Measurements from ENCODE around the gene KIF16B.
"Not testable (repeated sequence)": the region's sequence is repeated elsewhere in the genome, so short reads cannot be mapped to it uniquely, and the experiment has no call there.

The KIF16B gene

DNA sequence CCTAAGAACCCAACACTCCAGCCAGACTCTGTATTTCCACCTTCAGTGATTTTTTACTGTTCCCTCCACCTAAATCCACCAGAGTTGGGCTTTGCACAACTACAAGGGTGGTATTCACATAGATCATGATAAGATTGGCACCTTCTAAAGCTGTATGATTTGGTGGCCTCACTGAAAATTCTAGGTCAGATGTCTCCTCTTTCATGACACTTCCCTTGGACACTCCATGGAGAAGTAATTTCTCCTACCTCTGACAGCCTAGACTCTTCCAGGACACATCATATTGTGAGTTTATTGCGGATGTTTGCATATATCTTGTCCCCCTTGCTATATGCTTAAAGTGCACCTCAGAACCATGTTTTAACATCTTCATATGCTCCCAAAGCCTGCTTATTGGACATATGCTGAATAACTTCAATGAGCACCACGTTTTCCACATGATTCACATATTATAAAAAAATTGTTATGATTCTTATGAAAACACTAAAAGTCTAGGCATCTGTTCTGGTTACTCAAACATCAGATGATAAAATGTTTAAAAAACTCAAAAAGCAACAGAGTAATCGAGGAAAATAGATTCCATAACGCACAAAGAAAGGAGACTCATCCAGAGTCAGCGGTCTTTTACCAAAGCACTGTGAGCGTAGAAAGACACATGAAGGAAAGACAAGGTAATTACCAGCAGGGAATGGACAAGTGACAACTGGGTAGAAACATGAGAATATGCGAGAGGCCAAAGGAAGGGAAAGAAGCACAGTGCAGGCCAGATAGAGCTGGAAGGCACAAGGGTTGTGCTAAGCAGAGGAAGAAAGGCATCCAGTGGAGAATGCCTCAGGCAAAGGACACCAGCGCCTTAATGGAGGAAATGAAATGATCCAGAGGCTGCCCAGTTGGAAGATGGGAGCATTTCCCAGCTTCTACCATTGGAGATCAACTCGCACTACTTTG lies 46.5 kb downstream of the KIF16B start:
- DNase-seq (ENCODE audit: low read depth in 2 of 2) = no peak

DNA sequence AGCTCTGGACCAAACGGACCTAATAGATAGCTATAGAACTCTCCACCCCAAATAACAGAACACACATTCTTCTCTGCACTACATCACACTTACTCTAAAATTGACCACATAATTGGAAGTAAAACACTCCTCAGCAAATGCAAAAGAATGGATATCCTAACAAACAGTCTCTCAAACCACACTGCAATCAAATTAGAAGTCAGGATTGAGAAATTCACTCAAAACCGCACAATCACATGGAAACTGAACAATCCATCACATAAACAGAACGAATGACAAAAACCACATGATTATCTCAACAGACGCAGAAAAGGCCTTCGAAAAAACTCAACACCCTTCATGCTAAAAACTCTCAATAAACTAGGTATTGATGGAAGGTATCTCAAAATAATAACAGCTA lies 50.6 kb downstream of the KIF16B start:
- DNase-seq (ENCODE audit: low read depth in 2 of 2) = not testable (repeated sequence)

DNA sequence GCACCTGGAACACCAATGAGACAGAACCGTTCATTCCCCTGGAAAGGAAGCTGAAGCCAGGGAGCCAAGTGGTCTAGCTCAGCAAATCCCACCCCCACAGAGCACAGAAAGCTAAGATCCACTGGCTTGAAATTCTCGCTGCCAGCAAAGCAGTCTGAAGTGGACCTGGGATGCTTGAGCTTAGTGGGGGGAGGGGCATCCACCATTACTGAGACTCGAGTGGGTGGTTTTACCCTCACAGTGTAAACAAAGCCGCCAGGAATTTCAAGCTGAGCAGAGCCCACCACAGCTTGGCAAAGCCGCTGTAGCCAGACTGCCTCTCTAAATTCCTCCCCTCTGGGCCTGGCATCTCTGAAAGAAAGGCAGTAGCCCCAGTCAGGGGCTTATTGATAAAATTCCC lies 53.1 kb downstream of the KIF16B start:
- no peak for DNase-seq (ENCODE audit: low read depth in 2 of 2)

DNA sequence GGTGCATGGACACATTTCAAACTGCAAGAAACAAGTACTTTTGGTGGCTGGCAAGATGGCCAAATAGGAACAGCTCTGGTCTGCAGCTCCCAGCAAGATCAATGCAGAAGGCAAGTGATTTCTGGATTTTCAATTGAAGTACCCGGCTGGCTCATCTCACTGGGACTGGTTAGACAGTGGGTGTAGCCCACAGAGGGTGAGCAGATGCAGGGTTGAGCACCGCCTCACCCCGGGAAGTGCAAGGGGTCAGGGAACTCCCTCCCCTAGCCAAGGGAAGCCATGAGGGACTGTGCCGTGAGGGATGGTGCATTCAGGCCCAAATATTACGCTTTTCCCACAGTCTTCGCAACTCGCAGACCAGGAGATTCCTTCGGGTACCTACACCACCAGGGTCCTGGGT lies 53.6 kb downstream of the KIF16B start:
- DNase-seq (ENCODE audit: low read depth in 2 of 2) = not testable (repeated sequence)

DNA sequence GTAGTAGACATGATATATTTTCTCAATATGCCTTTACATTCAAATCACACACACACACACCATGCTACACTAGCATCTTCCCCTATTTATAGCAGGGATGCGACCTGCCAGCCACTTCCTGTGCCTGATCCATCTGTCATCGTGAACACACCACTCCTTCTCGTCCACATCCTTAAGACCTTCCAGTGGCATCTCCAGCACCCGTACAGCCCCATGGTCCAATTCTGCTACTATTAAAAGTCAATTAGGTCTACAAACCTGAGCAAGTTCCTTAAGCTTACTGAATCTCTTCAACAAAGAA lies 54.5 kb downstream of the KIF16B start:
- DNase-seq (ENCODE audit: low read depth in 2 of 2) = no peak

DNA sequence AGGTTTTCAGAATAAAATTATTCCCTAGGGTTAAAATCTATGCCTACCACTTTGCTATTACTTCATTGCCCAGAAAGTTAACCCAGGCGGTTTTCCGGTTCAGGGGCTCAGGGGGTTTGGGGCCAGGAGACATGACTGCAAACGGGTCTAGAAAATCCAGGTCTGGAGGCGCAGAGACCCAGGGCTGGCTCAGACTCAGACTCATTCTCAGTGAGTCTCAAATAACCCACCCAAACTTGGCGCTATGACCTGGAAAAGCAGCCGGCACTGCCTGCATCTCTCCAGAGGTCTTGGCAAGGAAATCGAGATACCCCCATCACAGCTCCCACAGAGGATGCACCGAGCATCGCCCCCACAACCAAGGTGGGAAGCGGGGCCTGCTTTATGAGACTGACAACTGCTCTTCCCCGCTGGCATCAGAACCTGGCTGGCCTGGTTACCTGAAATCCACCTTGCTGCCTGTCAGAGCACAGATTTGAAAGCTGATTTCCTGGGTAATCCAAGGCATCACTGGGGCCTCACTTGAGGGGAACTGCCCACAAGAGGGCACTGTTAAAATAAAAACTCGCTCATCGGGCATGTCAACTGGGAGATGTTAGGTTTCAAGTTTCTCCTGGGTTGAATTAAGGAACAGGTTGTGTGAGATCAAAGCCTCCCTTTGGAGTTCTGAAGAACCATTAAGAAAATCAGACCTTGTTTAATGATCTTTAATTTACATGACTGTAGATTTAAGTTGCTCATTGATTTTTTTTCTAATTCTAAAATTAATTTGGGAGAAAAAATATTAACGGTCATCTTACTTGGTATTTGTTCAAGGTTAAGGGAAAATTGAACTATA lies 55.1 kb downstream of the KIF16B start:
- DNase-seq (ENCODE audit: low read depth in 2 of 2) = no peak

DNA sequence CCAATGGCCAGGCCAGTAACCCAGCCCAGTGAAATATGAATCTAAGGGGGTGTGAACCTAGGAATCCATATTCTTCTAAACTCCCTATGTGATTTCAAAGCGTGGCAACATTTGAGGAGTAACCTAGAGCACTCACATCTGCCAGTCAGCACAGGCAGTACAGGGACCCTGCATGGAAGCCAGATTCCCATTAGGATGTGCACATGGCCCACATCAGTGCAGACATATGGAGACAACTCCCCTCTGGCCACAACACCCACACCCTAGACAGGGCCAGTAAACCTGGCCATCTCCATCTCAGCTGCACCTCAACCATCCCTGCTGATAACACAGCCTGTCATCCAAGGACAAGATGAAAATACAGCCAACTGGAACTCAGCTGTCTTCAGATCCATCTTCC lies 56.5 kb downstream of the KIF16B start:
- DNase-seq (ENCODE audit: low read depth in 2 of 2) = no peak

DNA sequence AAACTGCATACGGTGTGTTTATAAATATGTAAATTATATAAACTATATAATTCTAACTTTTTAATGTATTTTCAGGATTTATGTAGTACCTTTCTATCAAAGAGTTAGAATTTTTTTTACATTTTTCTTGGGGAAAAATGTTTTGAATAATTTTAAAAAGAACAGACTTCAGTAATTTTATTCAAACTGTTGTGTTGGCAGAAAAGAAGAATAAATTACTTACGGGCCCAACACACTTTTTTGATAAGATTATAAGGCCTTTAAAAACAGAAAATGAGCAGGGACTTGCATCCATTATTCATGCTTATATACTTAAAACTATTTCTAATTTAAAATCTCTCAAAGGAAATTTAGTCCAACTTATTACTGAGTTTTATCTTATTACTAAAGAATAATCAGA lies 58.2 kb downstream of the KIF16B start:
- no peak for DNase-seq (ENCODE audit: low read depth in 2 of 2)

DNA sequence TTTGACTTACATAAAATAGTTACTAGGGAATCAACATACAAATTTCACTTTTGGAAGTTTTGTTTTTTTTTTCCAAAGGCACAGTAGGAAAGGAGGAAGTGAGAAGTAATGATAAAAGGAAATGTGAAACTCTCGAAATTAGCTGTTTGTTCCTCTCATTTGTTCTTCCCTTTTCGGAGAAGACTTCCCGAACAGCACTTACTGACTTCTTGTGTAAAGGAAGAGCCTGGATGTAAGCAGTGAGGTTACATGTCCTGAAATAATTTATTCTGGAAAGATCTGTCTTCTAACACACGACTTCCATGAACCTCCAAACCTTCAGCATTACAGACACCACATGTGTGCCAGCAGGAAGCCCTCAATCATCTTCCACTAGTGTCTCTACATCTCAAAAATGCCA lies 59.1 kb downstream of the KIF16B start:
- DNase-seq (ENCODE audit: low read depth in 2 of 2) = no peak

DNA sequence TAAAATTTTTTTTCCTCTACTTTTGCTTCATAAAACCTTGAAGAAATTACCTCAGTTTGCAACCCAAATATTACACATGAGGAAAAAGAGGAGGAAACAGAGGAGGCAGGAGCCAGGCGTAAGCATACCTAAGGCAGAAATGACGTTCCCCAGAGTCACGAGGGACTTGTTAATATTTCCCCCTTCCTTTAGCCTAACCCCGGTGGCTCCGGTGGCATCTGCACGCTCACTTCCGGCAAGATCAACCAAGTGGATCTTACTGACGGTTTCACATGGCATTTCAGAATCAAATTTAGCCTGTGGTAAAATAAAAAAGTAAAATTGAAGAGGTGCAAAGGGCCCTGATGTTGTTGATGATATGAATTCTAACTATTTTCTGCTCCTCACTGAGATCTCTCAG lies 67.4 kb downstream of the KIF16B start:
- DNase-seq (ENCODE audit: low read depth in 2 of 2) = no peak

DNA sequence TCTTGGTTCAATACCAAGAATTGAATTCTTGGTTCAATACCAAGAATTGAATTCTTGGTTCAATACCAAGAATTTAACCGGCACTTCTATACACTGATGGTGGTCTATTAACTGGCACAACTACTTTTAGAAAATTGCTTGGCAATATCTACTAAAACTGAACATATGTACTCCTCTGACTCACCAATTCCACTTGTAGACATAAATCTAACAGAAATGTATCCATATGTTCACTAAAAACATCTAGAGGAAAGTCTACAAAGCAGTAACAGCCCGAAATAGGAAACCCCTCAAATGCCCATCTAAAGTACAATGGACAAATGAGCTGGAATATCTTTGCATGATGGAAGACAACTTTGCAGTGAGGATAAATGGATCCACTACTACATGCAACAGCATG lies 71.9 kb downstream of the KIF16B start:
- no peak for DNase-seq (ENCODE audit: low read depth in 2 of 2)

DNA sequence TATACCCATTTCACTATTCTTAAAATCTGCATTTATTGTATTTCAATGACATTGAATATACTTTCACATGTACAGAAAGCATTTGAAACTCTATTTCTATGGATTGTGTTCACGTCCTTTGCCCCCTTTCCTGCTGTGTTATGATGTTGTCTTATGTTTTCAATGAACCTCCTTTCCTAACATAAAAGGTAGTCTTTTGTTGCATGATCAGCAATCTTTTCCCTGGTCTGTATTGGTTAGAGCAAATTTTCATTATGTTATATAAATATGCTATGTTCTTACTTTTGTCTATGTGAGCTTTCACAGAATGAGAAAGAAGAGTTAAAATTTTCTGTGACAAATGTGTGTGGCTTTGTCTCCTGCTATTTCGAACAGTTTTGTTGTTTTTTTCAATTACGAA lies 73.1 kb downstream of the KIF16B start:
- DNase-seq (ENCODE audit: low read depth in 2 of 2) = no peak

DNA sequence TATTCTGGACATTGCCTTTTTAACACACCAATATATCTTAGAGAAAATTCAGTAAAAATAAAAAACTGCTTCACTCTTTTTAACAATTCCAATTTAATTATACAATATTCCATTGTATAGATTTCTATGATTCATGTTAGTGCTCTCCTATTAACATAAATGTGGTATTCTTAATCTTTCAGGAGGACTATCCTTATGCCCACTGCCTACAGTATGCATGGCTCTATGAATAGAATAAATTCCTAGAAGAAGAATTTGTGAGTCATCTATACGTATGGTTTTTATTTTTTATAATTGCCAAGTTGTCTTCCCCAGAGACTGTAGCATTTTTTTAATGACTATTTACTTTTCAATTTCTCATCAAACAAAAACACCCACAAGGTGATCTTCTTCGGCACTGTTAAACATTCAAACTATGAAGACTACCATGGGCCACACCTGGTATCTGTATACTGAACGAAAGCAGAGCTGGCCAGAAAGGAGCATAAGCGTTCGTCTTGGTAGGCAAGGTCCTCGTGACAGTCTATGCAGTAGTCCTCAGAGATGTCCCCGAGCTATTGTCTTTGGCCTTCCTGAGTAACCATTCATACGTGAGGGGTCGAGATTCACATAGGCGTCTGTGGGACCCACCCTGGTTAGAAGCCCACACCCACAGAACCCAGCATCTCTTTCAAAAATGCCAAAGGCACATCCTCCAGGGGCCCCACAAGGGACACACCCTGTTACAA lies 74.6 kb downstream of the KIF16B start:
- DNase-seq (ENCODE audit: low read depth in 2 of 2) = no peak

DNA sequence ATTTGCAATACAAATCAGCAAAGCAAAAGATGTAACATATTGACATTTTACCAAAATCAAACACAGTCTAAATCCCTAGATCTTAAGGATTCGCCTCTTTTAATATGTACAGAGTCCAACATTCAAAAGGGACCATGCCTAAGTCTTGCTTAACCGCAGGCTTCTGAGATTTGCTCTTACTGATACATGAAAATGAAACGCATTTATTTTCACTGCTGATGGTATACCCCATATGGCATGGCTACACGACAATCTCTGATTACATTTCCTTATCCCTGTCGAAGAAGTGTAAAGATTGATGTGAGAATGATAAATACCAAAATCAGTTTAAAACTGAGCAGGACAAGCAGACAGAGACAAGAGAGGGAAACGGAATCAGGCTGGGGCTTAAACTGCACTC lies 75.4 kb downstream of the KIF16B start:
- no peak for DNase-seq (ENCODE audit: low read depth in 2 of 2)

DNA sequence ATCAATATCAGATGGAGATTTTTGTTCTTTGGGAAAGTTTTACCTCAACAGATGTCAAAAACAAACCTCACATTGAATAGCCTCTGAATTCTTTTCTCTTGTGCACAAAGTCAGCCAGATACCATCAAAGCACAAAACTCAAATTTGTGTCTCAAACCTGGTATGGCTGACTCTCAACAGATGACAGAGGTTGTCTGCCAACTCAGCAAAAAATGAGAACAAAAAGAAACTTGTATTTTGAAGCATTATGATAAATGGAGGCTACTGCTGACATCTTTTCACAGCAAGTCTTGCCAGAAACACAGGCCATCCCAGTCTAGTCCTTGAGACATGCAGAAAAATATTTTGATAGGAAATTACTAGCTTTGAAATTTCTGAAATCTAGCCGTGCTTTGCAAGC lies 79.8 kb downstream of the KIF16B start:
- no peak for DNase-seq (ENCODE audit: low read depth in 2 of 2)

DNA sequence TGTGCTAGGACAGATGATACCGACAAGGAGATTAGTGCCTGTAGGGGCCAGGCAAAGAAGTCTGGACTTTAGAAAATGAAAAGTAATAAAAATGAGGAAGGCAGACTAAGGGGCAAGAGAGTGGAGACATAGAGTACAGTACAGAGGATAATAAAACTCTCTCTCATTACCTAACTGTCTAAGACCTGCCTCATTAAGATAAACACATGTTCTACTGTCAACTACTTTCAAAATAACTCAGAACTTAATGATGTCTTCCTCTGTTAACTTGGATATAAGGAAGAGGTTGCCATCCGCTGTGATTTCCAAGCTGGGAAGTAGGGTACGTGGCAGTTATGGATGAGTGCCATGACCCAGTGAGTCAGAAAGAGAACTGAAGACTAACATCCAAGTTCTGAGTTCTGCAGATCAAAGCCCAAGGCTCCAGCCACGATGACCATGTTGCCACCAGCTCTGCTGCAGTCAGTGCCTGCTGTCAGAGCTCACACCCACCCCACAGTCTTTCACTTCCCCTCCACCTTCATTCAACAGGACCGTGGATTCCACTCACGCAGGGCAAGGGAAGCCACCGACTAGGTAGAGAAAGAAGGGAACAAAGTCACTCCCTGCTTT lies 81.8 kb downstream of the KIF16B start:
- DNase-seq (ENCODE audit: low read depth in 2 of 2) = no peak

DNA sequence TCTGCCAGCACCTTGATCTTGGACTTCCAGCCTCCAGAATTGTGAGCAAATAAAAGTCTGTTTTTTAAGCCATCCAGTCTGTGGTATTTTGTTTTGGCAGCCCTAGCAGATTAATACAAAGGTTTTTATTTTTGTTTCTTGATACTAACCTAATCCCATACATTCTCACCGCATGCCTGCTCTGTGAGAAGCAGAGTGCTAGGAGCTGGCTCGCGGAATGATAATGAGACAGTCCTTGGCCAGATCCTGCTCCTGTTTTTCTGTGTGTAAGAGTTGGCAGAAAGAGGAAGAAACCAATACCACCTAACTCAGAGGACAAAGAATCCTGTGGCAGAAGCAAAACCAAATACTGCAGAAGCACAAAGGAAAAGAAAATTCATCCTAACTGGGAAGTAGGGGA lies 82.6 kb downstream of the KIF16B start:
- no peak for DNase-seq (ENCODE audit: low read depth in 2 of 2)

DNA sequence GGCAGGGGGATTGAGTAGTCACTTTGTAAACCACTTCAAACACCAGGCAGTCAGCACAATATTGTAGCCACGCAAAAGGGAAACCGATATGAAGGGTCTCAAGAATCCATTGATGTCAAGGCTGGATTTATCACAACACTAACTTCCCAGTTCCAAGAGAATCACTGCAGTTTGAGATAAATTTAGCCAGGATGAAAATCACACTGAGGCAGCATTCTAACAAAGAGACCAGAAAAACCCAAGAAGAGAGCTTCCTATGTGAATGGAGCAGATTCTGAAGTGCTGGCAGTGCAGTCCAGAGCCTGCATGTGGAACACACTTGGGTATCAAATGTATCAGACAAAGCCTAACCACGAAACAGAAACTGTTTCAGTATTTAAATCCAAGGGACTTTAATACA lies 84.6 kb downstream of the KIF16B start:
- DNase-seq (ENCODE audit: low read depth in 2 of 2) = no peak

DNA sequence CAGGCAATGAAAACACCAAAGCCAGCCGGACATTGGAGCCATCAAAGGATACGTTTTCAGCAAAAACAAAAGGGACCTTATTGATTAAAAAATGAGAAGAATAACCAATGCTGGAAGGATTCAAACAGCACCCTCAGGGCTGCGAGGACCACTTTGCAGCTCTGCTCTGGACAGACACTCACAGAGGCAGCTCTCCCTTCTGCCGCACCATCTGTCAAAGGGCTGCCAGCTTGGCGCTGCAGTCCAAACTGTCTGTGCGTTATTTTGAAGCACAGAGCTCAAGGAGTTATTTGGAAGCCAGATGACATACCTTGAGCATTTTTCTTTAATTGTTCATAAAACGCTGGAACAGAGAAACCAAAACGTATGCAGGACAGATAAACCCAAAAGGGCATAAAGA lies 85.2 kb downstream of the KIF16B start:
- DNase-seq (ENCODE audit: low read depth in 2 of 2) = no peak

DNA sequence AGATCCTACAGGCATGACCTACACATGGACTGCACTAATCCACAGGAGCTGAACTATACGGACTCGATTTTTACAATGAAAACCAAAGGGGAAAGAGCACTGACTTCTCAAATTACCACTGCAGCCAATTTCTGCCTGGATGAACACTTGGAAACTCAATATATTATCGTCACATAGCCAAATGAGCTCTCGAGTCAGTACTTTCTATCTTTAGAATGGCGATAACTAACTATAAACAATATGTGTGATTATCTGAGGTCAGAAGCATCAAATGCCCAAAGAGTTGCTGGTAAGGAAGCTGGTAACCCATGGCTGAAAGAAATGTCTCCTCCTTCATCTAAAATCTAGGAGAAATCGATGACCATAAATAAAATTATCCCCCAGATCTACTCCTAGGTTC lies 86.7 kb downstream of the KIF16B start:
- DNase-seq (ENCODE audit: low read depth in 2 of 2) = no peak

DNA sequence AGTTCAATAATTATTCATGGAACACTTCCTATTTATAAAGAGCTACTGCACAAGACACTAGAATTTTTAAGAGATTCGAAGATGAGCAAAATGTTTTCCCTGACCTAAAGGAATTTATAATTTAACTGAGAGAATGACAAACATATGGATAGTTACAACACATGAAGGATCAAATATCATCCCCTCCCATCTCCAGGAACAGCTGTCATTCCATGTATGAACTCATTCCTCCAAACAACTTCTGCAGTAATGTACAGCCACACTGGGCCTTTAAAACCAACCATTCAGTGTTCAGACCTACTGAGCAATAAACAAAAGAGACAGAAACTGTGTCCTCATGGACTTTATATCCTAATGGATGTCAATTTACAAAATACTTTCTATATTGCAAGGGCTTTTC lies 87.8 kb downstream of the KIF16B start:
- no peak for DNase-seq (ENCODE audit: low read depth in 2 of 2)

DNA sequence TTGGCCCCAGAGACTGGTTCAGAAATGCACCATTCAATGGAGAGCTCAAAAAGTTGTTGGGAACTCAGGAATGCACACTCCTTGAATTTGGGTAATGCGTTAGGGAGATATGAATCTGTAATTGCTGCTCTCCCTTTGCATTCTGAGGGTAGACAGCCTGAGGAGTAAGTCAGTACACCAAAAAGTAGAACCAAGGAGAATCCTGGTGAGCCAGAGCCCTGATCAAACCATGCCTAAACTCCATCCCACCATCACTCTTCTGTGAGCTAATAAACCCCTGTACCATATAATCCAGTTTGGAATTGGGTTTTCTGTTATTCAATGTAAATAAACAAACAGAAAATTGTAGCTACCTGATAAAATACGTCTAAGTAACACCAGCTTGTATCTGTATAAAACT lies 90.2 kb downstream of the KIF16B start:
- no peak for DNase-seq (ENCODE audit: low read depth in 2 of 2)
